GM21526 (cell line): Measurements from ENCODE around the gene C17orf107.
"Not testable (repeated sequence)": the region's sequence is repeated elsewhere in the genome, so short reads cannot be mapped to it uniquely, and the experiment has no call there.

Experiments
- ATAC-seq: cut with Tn5 transposase; IDR thresholded peaks from one replicate; pipeline ENCODE4 v1.9.1; 2021; ENCODE audit warnings: moderate library complexity; ENCODE audit not compliant: unreplicated experiment, low FRiP score

The C17orf107 gene

DNA sequence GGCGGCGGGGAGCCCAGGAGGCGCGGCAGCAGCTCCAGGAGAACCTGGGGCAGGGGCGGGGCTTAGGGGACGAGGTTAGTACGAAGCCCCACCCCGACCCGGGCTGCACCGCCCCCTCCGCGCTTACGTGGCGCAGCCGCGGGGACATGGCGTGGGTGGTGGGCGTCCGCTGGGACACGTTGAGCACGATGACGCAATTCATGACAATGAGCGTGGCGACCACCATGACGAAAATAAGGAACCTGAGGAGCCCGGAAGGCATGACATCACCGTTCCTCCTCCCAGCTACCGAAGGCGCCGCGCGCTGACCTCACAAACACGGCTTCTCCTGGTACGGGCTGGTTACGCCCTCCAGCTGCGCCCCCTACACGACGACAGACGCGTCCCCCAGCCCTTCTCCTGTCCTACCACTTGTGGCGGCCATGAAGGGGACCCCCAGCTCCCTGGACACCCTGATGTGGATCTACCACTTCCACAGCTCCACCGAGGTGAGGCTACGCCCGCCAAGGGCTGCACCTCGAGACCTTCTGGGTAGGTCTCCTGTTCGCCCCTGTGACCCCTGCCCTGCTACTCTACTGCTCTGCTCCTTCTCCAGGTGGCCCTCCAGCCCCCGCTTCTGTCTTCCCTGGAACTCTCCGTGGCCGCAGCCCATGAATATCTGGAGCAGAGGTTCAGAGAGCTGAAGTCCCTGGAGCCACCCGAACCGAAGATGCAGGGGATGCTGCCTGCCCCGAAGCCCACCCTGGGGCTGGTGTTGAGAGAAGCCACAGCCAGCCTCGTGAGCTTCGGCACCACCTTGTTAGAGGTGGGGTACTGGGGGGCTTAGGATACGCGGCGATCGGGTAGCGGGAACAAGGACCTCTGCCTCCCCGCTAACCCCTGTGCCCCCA lies at the start of gene C17orf107:
Gene C17orf107 (plus strand): TSS at position 196 of the 890 bp plus-strand sequence. CDS start 227 bp downstream, at position 423.
- peak; percentile 39 for ATAC-seq

DNA sequence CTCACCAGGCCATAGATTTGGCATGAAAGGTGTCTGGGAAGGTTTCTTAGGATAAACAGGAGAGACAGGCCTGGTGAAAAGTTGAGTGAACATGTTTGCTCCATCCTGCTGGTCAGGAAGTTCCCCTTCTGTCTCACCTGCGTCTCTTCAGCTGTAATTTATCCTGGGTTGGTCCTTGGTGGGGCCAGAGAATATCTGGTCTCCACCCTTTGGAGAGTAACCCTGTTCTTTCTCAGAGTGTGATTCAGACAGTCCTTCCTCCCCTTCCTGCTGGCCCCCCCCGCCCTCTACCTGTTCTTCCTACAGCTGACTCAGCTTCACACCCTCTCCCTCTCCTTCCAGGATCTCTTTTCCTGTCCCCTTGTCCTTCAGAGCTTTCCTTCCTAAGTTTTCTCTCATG lies 49.1 kb upstream of the C17orf107 start:
- ATAC-seq, result no peak

DNA sequence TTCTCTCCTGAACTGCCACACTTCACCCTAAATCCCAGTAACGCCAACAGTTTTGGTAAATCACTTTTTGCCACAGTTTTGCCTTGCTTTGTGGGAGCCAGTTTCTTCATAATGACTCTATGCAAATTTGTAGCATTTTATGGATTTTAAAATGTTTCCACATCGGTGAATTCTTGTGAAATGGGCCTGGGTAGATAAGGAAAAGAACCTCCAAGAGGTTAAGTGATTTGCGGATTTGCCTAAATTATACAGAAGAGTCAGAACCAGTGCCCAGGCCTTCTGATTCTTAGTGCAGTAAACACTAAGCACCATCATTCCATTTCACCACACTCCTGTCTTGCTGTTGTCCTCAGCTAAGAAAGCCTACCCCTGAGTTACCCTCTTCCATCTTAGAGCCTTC lies 48.3 kb upstream of the C17orf107 start:
- ATAC-seq, result no peak

DNA sequence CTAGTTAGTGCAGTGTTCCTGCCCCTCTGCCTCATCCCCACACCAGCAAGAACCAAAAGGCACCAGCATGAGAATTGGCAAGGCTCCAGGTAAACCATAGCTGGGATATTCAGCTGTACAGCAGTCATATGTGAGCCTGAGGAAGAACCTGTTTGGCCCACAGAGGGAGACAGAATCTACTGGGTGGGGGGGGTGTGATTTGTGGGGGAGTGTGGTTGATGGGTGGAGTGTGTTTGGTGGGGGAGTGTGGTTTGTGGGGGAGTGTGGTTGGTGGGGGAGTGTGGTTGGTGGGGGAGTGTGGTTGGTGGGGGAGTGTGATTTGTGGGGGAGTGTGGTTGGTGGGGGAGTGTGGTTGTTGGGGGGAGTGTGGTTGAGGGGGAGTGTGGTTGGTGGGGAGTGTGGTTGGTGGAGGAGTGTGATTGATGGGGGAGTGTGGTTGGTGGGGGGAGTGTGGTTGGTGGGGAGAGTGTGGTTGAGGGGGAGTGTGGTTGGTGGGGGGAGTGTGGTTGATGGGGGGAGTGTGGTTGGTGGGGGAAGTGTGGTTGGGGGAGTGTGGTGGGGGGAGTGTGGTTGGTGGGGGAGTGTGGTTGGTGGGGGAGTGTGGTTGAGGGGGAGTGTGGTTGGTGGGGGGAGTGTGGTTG lies 46.6 kb upstream of the C17orf107 start:
- no peak for ATAC-seq

DNA sequence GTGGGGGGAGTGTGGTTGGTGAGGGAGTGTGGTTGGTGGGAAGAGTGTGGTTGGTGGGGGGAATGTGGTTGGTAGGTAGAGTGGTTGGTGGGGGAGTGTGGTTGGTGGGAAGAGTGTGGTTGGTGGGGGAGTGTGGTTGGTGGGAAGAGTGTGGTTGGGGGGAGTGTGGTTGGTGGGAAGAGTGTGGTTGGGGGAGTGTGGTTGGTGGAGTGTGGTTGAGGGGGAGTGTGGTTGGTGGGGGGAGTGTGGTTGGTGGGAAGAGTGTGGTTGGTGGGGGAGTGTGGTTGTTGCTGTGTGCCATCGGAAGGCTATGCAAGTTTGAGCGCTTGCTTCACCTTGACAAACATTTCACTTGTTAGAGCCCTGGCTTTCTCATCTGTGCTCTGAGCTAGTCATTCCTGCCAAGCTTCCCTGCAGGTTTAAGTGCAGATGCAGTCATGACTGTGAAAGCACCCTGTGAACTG lies 46.1 kb upstream of the C17orf107 start:
- no peak for ATAC-seq

DNA sequence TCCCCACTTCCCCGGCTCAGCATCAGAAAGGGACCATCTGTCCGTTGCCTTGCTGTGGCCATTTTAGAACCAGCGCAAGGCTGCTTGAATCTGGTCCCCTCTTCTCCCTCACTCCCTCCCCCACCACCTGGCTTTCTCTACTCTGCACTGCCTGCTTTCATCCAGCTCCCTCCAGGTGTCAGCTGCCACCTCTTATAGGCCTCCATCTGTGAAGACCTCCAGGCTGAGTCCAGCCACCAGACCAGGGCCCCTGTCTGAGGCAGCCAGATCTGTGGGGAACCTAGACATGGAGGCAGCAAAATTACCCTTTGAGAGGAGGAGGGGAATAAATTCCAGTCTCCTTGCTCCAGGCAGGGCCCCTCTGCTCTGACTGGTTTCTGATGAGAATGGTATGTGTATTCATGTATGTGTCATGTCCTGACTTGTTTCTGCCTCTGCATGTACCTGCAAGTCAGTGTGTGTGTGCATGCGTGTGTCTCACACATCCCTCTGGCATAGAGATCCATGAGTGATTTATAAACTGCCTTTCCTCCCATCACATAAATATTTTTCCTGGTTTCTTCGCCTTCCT lies 45.1 kb upstream of the C17orf107 start:
- ATAC-seq, result no peak

DNA sequence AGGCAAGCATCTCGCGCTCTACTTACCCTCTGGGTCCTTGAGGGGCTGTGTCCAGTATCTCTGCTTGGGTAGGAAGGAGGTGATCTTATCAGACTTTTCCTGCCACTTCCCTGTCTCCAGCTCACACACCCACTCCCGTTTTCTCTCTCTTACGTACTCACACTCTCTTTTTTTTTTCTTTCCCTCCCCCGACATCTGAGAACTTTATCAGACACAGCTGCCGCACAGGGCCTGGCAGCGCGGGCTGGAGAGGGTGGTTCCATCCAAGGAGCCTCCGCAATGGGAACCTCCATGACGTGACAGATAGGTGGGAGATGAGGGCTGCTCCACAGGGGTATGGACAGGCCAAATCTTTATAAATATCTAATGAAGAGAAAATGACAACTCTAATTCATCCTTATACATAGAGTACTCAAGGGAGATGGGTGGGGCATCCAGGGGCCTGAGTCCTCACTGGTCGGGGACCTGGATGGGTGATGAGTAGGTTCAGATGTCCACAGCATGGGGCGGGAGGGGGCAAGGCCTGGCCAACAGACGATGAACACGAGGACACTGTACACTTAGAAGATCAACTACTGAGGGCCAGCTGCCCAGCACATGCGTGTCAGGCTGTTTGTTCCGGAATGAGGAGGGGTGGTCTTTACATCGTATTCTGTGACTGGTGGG lies 42.9 kb upstream of the C17orf107 start:
- ATAC-seq, result no peak

DNA sequence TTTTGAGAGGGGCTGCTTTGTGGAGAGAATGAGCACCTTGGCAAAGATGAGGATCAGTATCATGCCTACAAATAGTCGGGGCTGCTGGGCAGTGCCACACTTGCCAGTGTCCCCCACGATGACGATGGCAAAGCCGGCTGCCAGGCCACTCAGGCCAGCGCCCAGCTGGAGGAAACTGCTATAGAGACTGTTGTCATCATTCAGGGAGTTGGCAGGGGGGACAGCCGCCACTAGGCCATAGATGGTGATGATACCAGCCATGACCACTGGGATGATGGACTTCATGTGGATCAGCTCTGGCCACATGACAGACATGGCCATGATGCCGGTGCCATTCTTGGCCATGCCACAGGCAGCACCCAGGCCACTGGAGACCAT lies 42.4 kb upstream of the C17orf107 start:
- ATAC-seq, result no peak

DNA sequence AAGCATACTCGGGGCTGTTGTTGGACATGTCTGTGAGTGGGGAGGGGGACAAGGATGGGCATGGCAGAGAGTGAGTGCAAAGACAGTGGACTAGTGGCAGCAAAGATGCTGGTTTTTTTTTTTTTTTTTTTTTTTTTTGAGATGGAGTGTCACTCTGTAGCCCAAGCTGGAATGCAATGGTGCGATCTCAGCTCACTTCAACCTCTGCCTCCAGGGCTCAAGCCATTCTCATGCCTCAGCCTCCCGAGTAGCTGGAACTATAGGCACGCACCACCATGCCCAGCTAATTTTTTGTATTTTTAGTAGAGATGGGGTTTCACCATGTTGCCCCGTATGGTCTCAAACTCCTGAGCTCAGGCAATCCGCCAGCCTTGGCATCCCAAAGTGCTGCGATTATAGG lies 42.0 kb upstream of the C17orf107 start:
- ATAC-seq, result not testable (repeated sequence)

DNA sequence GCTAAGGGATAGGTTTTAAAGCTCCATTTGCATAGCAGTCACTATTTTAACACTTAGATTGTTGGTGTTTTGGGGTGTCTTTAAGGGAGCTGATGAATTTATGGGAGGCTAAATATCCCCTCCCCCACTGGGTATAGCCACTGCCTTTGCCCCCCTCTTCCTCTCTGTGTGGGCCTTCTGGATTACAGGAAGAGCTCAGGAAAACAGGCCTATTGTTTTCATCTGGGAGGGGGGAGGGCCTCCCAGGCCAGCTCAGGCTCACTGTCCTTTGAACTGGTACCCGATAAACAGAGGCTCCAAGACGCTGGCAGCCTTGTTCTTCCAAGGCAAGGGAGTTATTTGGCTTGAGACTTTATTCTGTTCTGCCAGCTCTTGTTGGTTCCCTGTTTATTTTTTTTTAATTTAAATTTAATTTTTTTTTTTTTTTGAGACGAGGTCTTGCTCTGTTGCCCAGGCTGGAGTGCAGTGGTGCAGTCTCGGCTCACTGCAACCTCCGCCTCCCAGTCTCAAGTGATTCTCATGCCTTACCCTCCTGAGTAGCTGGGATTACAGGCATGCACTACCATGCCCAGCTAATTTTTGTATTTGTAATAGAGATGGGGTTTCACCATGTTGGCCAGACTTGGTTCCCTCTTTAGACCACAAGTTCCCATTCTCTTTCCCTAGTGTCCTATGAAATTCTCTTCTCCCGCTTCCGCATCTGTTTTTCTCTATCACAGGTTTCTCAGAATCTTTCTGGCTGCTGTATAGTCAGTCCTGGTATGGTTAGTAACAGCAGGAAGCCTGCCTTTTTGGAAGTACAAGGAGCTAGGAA lies 41.1 kb upstream of the C17orf107 start:
- no peak for ATAC-seq

DNA sequence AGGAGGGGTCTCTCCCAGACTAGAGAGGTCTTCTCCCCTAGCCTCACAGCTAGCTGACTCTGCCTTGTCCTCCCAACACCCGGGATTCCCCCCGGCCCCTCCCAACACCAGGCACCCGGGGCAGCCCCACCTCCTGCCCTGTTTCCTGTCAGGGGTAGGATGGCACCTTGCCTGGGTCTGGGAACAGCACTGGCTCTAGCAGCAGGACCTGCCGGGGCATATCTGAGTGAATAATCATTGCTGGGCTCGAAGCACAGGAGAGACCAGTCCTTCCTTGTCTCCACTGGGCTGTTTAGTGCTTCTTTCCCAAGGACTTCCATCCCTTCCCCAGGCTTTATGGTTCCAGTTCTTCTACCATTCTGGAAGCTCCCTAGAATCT lies 40.5 kb upstream of the C17orf107 start:
- ATAC-seq, result no peak

DNA sequence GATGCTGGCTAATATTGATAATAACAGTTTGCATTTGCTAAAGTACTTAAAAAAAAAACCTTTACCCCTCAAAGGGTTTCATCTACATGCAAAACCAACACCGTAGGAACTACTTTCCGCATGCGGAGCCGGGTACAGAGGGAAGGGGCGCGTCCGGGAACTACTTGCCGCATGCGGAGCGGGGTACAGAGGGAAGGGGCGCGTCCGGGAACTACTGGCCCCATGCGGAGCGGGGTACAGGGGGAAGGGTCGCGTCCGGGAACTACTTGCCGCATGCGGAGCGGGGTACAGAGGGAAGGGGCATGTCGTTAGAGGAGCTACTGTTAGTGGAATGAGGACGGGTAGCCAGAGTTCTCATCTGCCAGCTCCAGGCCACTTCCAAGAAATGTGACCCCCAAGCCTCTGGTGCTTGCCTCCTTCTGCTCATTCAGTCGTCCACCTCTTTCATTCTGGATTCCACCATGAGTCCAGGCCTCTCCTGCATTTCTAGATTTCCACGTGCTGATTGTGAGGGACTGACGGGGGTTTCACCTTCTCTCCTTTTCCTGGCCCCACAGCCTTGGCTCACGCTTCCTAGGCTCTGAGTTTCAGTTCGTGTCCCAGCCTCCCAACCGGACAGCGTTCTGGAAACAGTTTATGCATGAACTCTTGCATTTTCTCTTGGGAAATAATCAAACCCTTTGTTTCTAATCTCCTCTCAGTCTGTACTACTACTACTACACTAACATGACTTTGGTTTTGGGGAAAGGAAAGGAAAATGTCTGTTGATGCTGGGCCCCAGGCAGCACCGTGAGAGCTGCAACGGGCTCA lies 39.3 kb upstream of the C17orf107 start:
- ATAC-seq, result no peak

DNA sequence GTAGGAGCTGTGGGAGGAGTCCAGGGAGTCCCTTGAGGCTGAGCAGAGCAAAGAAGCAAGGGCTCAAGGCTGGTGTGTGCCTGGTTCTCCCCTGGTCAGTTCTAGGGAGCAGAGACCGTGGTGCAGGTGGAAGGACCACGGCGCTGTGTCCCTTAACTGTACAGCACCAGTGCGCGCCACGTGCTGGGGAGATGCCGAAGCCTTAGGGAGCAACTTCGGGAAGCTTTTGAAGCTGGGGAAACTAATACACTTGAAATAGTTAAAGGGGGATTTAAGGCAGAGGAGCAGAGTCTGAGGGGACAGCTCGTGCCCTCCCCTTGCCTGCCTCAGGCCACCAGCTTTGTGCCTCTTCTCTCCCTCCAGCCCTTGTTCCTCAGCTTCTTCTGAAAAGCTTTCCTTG lies 38.7 kb upstream of the C17orf107 start:
- ATAC-seq, result no peak

DNA sequence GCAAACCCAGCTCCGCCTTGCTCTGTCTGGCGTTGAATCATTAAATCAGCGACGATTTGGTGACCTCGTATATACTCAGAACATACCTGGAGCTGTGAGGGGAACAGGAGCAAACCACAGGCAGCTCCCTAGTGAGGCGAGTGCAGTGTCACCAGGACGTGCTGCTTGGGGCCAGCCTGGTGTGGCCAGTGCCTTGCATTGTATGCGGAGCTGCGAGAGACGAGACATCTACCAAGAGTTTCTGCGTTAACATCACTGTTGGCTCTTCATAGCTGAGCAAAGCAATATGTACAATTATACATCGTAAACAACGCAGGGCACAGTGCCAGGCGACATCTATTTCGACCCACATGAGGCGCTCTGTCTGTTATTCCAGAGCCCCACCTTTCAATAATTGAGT lies 38.3 kb upstream of the C17orf107 start:
- ATAC-seq, result no peak

DNA sequence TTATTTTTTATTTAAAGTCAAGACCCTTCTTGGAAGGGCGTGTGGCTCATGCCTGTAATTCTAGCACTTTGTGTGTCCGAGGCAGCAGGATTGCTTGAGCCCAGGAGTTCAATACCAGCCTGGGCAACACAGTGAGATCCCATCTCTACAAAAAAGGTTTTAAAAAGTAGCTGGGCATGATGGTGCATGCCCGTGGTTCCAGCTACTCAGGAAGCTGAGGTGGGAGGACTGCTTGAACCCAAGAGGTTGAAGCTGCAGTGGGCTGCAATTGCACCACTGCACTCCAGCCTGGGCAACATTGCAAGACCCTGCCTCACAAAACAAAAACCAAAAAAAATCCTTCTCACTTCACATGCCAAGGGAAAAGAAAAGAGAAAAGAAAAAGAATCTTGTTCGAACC lies 36.6 kb upstream of the C17orf107 start:
- ATAC-seq, result no peak

DNA sequence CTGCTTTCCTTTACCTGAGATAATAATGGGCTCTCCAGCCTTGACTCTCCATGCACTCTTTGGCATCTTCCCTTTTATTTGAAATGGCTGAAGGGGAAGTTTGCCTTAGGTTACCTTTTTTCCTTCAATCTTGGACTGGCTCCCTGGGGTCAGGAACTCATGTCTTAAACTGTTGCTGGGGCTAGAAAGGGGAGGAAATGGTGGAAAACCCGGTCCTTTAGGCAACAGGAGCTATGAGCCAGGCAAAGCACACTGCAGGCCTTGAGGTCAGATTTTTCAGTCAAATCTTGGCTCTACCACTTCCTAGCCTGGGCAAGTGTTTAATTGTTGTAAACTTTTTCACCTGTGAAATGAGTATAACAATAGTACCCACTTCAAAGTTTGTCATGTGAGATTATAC lies 36.0 kb upstream of the C17orf107 start:
- no peak for ATAC-seq

DNA sequence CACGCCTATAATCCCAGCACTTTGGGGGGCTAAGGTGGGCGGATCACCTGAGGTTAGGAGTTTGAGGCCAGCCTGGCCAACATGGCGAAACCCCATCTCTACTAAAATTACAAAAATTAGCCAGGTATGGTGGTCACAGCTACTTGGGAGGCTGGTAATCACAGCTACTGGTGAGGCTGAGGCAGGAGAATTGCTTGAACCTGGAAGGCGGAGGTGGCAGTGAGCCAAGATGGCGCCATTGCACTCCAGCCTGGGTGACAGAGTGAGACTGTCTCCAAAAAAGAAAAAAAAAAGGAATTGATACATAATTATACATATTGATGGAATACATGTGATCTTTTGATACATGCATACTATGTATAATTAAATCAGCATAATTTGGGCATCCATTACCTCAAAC lies 31.8 kb upstream of the C17orf107 start:
- not testable (repeated sequence) for ATAC-seq

DNA sequence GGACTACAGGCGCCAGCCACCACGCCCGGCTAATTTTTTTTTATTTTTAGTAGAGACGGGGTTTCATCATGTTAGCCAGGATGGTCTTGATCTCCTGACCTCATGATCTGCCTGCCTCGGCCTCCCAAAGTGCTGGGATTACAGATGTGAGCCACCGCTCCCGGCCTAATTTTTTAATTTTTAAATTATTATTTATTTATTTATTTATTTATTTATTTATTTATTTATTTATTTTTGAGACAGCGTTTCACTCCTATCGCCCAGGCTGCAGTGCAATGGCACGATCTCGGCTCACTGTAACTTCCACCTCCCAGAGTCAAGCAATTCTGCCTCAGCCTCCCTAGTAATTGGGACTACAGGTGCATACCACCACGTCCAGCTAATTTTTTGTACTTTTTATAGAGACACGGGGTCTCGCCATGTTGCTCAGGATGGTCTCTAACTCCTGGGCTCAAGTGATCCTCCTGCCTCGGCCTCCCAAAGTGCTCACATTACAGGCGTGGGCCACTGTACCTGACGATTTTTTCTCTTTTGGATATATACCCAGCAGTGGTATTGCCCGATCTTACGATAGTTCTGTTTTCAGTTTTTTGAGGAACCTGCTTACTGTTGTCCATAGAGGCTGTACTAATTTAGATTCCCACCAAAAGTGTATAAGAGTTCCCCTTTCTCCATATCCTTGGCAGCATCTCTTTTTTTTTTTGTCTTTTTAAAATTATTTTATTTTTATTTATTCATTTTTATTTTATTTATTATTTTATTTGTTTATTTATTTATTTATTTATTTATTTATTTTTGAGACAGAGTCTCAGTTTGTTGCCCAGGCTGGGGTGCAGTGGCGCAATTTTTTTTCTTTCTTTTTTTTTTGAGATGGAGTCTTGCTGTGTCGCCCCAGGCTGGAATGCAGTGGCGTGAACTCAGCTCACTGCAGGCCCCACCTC lies 30.0 kb upstream of the C17orf107 start:
- not testable (repeated sequence) for ATAC-seq
